IPS-15b (cell line): ENCODE results near the gene GPX3.

Experiments
- H3K27me3 ChIP-seq: one replicate; pipeline ENCODE4 v1.6.1; 2013; ENCODE audit warnings: low read length; ENCODE audit not compliant: control insufficient read depth, insufficient read depth
- H3K36me3 ChIP-seq: one replicate; pipeline ENCODE4 v1.6.1; 2013; ENCODE audit warnings: low read length; ENCODE audit not compliant: control insufficient read depth, insufficient read depth
- H3K4me1 ChIP-seq: one replicate; pipeline ENCODE4 v1.6.1; 2013; ENCODE audit warnings: mild to moderate bottlenecking, low read length; ENCODE audit not compliant: control insufficient read depth, insufficient read depth
- H3K4me3 ChIP-seq: one replicate; pipeline ENCODE4 v1.5.1; 2013; ENCODE audit warnings: low read depth, low read length
- H3K9ac ChIP-seq: one replicate; pipeline ENCODE4 v1.6.1; 2013; ENCODE audit warnings: low read depth, mild to moderate bottlenecking, low read length
- H3K9me3 ChIP-seq: one replicate; pipeline ENCODE4 v1.6.1; 2013; ENCODE audit warnings: mild to moderate bottlenecking, low read length; ENCODE audit not compliant: control insufficient read depth, insufficient read depth

Gene GPX3

DNA sequence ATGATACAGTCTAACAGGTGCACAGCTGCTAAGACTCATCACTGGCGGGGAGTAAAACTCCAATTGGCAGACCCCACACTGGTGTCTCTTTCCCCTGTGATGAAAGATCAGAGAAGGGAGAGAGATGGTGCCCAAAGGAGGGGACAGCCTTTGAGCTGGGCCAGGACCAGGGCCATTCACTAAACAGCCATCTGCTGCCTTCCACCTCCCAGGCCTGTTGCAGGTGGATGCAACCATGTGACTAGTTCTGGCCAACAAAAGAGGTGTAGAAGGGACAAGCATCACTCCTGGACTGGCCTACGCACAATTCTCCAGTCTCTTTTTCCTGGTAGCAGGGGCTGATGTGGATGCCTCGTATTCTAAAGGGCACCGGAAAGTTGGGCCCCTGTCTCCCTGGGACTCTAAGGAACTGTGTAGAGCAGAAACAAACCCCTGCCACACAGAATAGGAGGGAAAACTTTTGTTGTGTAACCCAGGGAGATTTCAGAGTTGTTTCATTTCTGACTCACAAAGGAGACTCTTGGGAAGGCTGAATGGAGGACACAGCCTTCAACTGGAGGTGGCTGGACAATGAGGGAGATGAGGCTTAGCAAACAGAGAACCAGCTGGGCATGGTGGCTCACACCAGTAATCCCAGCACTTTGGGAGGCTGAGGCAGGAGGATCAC is 33.5 kb downstream of the GPX3 start:
- no peaks in the 10 kb centered on the region for H3K27me3 ChIP-seq
- H3K36me3 ChIP-seq, result peaks cover 4% of the 10 kb centered on the region
- no peak overlapping the region for H3K9ac ChIP-seq

DNA sequence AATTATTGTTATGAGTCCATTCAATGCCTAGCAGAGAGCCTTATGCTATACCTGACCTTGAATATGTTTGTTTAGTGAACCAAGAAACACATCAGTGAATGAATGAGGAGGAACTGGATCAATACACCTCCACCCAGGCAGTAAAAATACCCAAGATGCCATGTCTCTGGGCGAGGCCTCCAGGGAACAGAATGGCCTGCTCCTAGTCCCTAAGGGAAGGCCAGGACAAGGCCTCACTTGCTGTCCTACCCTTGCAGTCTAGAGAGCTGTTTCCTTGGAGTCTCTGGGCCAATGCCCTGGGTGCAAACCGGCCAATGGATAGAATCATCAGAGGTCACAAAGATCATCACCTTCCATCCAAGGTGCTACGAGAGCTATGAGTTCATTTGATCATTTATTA is 34.3 kb downstream of the GPX3 start:
- Histone ChIP-seq H3K36me3 (peaks cover 4% of the 10 kb centered on the region), H3K27me3 (no peaks in the 10 kb centered on the region), H3K9me3 (no peaks in the 10 kb centered on the region), H3K4me3 (no peak overlapping the region), H3K9ac (no peak overlapping the region), H3K4me1 (no peaks in the 10 kb centered on the region)

More for the DNA sequence above, 33.5 kb downstream of the GPX3 start:
- Histone ChIP-seq H3K4me3 (no peak overlapping the region), H3K4me1 (no peaks in the 10 kb centered on the region), H3K9me3 (no peaks in the 10 kb centered on the region)

DNA sequence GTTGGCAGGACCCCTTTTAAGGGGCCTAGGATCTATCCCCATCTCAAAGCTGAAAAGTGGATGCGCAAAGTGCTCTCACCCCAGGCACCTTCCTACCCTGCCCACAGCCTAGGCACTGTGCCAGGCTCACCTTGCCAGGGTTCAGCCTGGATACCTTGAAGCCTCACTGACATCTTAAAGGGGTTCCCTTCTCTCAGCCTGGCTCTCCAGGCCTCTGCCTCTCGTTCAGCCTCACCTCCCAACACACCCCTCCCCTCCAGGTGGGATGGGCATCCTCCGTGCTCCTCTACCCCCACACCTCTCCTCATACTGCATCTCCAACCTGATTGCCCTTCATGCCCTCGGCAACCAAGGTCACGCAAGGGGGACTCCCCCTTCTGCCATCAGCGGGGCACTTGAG is 34.9 kb downstream of the GPX3 start:
- no peak overlapping the region for H3K9ac ChIP-seq
- H3K27me3 ChIP-seq, result no peaks in the 10 kb centered on the region
- H3K4me1 ChIP-seq, result no peaks in the 10 kb centered on the region
- H3K9me3 ChIP-seq, result no peaks in the 10 kb centered on the region
- H3K4me3 ChIP-seq, result no peak overlapping the region
- H3K36me3 ChIP-seq, result peaks cover 4% of the 10 kb centered on the region

DNA sequence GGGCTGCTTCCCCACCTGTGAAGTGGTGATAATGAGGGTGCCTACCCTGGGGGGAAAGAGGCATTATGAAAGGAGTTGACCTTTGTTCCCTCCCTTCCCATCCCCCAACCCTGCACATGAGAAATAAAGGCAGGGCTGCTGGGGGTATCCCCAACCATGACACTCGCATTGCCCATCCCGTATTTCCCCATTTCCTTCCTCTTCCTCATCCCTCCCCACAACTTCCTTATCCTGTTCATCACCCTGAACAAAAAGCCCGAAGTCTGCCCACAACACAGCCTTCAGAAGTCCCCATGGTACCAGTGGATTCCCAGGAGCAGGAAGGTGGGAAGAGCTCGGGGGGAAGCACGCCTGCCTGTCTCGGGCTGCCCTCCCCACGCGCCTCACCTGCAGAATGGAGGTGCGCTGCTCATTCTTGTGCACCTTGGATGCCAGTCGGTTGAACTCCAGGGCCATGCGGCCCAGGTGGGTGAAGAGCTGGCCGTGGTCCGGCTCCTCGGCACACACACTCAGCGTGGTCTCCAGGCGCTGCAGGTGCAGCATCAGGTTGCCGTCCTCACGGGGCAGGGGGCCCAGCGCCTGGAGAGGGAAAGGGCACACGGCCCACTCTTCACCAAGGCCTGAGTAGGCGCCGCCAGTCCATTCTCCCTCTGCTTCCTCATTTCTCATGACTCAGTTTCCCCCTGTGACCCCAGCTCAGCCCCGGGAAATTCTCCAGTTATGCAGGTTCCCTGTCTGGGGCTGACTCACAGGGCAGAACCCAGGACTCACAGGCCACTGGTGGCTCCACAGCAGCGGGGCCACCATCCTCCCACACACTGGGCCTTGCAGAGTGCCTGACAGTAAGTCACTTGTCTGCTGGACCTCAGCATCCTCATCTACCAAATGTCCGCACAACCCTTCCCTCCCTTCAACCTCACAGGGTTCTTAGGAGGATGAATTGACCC is 36.3 kb downstream of the GPX3 start:
- Histone ChIP-seq H3K9me3 (no peaks in the 10 kb centered on the region), H3K36me3 (peaks cover 4% of the 10 kb centered on the region), H3K27me3 (no peaks in the 10 kb centered on the region), H3K9ac (no peak overlapping the region), H3K4me1 (no peaks in the 10 kb centered on the region), H3K4me3 (no peak overlapping the region)

DNA sequence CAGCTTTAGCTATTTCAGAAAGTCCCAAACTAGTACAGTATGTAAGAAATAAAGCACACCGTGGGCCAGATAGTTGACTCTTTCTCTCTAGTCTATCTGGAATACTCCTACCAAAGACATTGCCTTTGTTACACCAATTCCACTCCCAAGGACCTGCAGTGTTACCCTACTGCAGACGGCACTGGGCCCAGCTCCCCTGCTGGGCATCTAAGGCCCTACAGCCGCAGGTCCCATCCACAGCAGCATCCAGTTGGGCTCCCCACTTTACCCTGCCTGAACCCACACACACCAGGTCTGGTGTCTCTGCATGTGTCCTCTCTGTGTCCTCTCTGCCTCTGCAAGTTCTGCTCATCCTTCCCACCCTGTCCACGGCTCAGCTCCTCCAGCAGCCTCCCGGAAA is 37.9 kb downstream of the GPX3 start:
- peaks cover 4% of the 10 kb centered on the region for H3K36me3 ChIP-seq

DNA sequence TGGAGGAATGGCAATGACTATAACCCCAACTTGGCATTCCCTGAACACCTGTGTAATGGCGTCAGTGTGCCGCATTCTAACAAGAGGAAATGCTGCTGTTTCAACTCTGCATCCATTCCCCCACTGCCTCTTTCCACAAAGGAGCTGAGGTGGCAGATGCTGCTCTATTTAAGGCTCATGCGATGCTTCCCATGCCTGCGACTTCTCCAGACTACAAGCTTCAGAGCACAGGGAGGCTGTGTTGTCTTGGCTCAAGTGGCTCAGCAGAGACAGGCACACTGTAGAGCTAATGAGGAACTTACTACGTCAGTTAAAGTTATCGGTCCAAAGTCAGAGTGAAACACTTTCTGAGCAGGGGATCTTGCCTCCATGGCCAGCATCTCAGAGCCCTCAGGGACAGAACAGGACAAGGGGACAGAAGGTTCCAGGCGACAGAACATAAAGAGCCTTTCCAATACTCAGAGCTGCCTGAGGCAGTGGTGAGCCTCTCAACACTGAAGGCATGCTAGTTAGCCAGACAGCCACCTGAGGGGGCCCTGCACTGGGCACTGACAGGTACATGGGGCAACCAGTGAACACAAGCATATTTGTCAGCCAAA is 38.6 kb downstream of the GPX3 start:
- no peaks in the 10 kb centered on the region for H3K9me3 ChIP-seq
- H3K27me3 ChIP-seq, result no peaks in the 10 kb centered on the region
- peaks cover 4% of the 10 kb centered on the region for H3K36me3 ChIP-seq
- no peak overlapping the region for H3K9ac ChIP-seq
- no peak overlapping the region for H3K4me3 ChIP-seq
- no peaks in the 10 kb centered on the region for H3K4me1 ChIP-seq

More for the DNA sequence above, 37.9 kb downstream of the GPX3 start:
- H3K9me3 ChIP-seq, result no peaks in the 10 kb centered on the region
- no peak overlapping the region for H3K9ac ChIP-seq
- H3K4me1 ChIP-seq, result no peaks in the 10 kb centered on the region
- no peaks in the 10 kb centered on the region for H3K27me3 ChIP-seq
- no peak overlapping the region for H3K4me3 ChIP-seq

DNA sequence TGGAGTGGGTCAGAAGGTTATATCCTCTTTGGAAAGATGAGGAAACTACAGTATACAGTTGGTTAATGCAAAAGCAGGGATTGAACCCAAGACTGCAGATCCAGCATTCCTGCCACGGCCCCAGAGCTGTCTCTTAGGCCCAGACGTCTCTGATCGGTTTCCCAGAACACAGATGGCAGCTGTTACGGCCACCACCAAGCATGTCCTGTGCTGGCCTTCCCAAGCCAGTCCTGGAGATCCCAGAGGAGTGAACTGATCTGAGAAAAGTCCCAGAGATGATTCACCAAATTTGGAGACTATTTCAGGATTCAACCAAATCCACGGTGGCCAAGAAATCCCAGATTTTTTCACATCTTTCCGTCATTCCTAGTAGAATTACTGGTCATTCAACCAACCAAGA is 40.4 kb downstream of the GPX3 start:
- H3K9me3 ChIP-seq, result no peaks in the 10 kb centered on the region
- H3K36me3 ChIP-seq, result no peaks in the 10 kb centered on the region
- no peaks in the 10 kb centered on the region for H3K27me3 ChIP-seq
- no peak overlapping the region for H3K4me3 ChIP-seq
- no peak overlapping the region for H3K9ac ChIP-seq
- H3K4me1 ChIP-seq, result no peaks in the 10 kb centered on the region

DNA sequence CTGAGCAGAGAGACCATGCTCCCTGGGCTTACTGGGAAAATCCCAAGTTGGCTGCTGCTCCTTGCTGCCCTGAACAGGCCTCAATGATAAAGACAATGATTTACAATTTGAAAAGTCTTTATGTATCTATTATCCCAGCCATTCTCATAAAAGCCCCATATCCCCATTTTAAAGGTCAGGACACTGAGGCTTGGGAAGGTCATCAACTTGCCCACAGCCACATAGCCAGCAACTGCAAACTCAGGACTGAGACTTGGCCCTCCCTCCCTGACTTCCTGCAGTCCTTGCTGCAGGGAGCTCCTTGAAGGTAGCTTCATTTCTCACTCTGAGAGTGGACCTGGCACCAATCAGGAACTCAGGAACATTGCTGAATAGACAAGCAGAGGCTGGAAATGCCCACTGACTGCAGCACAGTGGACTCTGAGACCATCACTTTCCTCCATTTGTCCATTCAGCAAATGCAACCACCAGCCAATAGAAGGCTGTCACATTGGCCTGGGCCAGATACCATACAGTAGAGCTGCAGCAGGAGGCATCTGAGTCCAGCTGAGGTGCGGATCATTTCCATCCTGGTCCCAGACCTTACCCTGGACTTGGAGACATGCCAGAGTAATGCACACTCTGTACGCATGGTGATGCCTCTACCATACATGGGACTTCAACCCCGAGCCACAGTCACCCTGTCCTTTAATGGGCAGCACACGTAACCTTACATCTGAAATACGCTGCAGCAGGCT is 42.2 kb downstream of the GPX3 start:
- no peak overlapping the region for H3K4me3 ChIP-seq
- no peak overlapping the region for H3K9ac ChIP-seq
- no peaks in the 10 kb centered on the region for H3K36me3 ChIP-seq
- H3K27me3 ChIP-seq, result no peaks in the 10 kb centered on the region
- no peaks in the 10 kb centered on the region for H3K9me3 ChIP-seq
- H3K4me1 ChIP-seq, result no peaks in the 10 kb centered on the region

DNA sequence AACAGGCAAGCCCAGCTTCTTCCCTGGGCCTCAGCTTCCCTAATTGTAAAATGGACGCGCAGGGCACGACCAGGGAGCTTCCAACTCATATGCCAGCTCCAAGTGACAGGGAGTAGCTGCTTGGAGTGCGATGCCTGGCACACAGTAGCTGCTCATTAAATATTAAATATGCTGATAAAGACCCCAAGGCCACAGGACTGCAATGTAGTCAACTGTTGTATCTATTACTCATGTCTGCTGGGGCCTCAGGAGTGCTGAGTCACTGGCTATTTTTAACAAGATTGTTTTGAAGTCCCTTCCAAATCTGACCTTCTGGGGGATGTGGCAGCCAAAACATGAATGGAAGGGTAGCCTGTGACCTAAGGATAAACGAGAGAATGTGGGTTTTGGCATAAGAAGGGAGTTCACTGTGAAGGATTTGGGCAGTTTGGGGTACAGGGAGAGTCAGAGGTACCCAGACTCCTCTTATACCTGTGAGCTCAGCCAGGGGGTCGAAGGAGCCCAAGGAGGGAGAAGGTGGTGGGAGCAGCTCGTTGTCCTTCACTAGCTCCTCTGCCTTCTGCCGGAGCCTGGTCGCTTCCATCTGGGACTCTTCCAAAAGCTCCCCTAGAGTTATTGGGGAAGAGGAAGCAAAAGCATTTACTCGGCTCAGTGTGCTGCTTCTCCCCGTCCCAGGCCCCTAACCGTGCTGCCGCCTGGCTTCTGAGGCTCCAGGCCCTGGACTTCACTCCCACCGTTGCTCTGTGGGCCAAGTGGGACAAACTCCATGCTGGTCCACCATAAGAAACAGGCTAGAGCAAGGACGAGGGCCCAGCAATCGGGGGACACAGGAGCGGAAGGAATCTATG is 43.0 kb downstream of the GPX3 start:
- Histone ChIP-seq H3K9ac (no peak overlapping the region), H3K4me3 (no peak overlapping the region), H3K27me3 (no peaks in the 10 kb centered on the region), H3K4me1 (no peaks in the 10 kb centered on the region), H3K36me3 (no peaks in the 10 kb centered on the region), H3K9me3 (no peaks in the 10 kb centered on the region)

DNA sequence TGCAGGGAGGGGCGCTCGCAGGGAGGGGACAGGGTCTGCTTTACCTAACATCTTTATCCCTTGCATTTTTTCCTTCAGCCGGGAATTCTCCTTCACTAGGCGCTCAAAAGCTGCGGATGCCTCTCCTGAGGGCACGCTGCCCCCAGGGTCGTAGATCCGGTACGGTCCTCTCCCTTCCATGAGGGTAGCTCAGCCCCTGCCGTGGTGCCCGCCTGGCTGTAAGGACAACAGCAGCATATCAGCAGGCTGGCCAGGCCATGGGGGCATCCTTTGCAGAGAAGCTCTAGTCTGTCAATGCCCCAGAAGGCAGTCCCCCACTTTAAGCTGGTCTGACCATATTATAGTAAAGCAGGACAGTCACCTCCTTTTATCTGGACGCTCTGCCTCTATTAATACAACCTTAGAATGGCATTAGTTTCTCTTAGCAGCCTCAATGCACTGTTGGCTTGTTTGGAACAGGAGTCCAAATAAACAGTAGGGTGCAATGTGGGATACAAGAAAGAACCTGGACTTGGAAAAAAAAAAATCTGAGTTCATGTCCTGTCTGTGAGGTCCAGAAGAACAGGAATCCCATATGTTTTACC is 44.6 kb downstream of the GPX3 start:
- no peak overlapping the region for H3K9ac ChIP-seq
- H3K4me1 ChIP-seq, result no peaks in the 10 kb centered on the region
- H3K4me3 ChIP-seq, result no peak overlapping the region
- H3K27me3 ChIP-seq, result no peaks in the 10 kb centered on the region
- no peaks in the 10 kb centered on the region for H3K36me3 ChIP-seq
- H3K9me3 ChIP-seq, result no peaks in the 10 kb centered on the region
